CD4-positive, alpha-beta T cell treated with Interleukin-4 for 1 hour (primary cell): Measurements from ENCODE around the gene TMEM232.

Source experiments
- DNase-seq, 2 donors: peaks; one replicate each; pipeline ENCODE4 v3.0.0-alpha.2; 2020 to 2022

Gene TMEM232

GRCh38 chr5:110383231-110383630 is 343.2 kb downstream of the TMEM232 start:
- DNase-seq, result no peak

GRCh38 chr5:110377943-110378342 is 348.5 kb downstream of the TMEM232 start:
- no peak for DNase-seq

GRCh38 chr5:110377361-110377760 is 349.1 kb downstream of the TMEM232 start:
- no peak for DNase-seq

- no peak for DNase-seq
Measured at GRCh38 chr5:110376281-110376951, 350.1 kb downstream of the TMEM232 start.

- DNase-seq, result no peak
Measured at GRCh38 chr5:110371725-110372041, 354.8 kb downstream of the TMEM232 start.

- DNase-seq, result no peak
Measured at GRCh38 chr5:110371011-110371724, 355.3 kb downstream of the TMEM232 start.
